NB4 (cell line): ENCODE results near the gene OBP2A.

Experiments used
- MAX ChIP-seq: IDR thresholded peaks from 2 replicates; pipeline ENCODE4 v1.6.1; 2011; ENCODE audit warnings: low read depth, low read length
- TF ChIP-seq, protein P1 (sequence below): IDR thresholded peaks from one replicate; pipeline ENCODE4 v1.5.1; 2012; ENCODE audit warnings: low read depth, low read length

DNA sequence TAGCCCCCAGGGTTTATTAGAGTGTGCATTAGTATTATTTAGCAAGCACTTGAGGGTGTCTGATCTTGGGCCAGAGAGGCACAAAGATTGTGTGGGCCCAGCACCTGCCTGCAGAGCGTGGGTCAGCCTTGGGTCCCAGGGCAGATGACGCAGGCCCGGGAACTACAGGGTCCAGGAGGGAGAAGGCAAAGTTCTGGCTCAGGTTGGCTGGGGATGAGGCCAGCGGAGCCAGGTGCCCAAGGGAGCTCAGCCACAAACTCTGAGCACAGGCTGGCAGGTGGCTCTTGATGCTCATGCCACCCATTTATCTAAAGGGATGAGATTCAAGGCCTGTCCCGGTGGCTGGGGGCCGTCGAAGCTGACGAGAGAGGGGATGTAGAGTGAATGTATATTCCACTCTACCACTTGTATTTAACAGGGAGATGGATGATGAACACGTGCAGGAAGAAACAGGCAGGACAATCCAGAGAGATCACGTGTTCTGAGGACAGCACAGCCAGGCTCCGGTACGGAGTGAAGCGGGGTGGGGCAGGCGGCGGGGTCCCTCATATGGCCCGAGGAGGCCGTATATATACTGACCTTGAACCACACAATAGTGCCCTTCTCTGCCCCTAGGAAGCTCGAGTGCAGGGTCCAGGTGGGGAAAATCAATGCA lies 818 bp upstream of the OBP2A start:
- TF ChIP-seq, protein P1, sequence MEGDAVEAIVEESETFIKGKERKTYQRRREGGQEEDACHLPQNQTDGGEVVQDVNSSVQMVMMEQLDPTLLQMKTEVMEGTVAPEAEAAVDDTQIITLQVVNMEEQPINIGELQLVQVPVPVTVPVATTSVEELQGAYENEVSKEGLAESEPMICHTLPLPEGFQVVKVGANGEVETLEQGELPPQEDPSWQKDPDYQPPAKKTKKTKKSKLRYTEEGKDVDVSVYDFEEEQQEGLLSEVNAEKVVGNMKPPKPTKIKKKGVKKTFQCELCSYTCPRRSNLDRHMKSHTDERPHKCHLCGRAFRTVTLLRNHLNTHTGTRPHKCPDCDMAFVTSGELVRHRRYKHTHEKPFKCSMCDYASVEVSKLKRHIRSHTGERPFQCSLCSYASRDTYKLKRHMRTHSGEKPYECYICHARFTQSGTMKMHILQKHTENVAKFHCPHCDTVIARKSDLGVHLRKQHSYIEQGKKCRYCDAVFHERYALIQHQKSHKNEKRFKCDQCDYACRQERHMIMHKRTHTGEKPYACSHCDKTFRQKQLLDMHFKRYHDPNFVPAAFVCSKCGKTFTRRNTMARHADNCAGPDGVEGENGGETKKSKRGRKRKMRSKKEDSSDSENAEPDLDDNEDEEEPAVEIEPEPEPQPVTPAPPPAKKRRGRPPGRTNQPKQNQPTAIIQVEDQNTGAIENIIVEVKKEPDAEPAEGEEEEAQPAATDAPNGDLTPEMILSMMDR: no peak
- TF ChIP-seq MAX: no peak
